22Rv1 (cell line): Measurements from ENCODE around the gene IL36G.

Source experiments
- ZFX ChIP-seq: fragments of 450-650 bp; IDR thresholded peaks from 2 replicates; pipeline ENCODE4 v1.6.1; 2017; ENCODE audit warnings: antibody characterized with exemption, borderline replicate concordance
- TF ChIP-seq, protein P1 (sequence below): fragments of 450-650 bp; IDR thresholded peaks from 2 replicates; pipeline ENCODE4 v1.5.1; 2017; ENCODE audit warnings: mild to moderate bottlenecking

DNA sequence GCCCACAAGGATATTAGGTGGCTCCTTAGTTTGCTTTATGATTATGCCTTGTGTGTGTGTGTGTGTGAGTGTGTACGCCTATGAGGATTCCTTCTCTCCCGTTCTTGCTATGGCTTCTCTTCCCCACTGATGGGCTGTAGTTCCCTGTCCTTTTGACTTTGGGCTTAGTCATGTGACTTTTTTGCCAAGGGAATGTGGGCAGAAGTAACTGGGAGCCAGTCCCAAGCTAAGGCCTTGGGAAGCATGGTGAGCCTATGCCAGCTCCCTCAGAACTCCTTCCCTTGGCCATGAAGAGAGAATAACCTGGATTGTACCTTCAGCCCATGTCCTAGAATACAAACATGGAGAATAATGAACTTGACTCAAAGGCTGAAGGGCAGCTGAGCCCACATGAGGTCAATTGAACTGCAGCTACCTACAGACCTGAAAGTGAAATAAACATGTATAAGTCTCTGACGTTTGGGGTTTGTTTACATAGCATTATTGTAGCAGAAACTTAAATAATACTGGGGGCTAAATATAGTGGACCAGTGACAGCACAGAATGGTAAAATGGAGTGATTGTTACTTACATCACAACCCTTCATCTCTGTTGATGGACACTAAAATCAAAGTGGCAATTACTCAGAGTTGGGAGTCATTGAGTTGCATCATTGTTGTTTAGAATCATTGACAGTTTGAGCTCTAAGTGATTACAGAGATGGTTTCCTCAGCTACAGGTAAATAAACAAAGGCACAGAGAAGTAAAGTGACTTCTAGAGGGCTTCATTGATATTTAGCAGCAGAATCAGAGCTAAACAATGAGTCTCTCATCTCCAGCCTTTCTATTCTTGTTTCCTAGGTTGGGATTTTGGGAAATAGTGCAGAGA is 15.3 kb upstream of the IL36G start:
- TF ChIP-seq, protein P1, sequence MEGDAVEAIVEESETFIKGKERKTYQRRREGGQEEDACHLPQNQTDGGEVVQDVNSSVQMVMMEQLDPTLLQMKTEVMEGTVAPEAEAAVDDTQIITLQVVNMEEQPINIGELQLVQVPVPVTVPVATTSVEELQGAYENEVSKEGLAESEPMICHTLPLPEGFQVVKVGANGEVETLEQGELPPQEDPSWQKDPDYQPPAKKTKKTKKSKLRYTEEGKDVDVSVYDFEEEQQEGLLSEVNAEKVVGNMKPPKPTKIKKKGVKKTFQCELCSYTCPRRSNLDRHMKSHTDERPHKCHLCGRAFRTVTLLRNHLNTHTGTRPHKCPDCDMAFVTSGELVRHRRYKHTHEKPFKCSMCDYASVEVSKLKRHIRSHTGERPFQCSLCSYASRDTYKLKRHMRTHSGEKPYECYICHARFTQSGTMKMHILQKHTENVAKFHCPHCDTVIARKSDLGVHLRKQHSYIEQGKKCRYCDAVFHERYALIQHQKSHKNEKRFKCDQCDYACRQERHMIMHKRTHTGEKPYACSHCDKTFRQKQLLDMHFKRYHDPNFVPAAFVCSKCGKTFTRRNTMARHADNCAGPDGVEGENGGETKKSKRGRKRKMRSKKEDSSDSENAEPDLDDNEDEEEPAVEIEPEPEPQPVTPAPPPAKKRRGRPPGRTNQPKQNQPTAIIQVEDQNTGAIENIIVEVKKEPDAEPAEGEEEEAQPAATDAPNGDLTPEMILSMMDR: no peak
- no peak for TF ChIP-seq ZFX
